Measurements from ENCODE around the gene CCDC174. TPM values are rescaled to one million over a fixed set of nuclear protein-coding genes. Genes with fewer than 3 reads are reported as not detected.
A peak's percentile ranks its signal among the peaks of the same experiment; 100 is the strongest.

The CCDC174 gene
- total RNA-seq, 1 donor from 2014 or later, result 18.8 TPM

DNA sequence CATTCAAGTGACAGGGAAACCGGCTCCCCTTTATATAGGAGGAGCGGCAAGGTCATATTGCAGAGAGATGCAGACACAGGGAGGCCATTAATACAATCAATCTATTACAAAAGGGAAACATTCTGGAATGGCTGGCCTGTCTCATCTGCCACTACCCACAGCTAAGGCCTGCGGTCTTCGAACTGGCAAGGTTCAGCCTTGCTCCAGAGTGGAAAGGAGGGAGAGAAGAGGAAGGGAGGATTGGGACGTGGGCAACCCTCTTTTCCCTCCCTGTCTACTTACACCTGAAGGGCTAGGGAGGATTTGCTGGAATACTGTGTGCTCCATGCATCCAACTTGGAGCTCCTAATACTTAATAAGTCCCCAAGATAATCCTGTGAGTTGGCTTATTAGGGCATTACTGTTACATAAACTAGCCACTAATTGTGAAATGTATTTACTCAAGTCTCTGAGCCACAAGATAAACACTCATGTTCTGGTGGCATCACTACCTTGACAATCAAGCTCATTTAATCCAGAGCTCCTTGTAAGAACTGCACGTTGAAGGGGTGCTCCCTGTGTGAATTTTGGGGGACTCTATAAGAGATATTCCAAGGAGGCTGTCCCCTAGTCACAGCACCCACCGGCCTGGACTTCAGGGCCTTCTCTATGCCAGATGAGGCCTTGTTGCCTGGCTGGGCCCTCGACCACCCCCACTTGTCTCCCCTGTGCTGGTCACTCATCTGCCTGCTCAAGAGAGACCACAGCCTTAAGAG lies 19.7 kb upstream of the CCDC174 start:
- Mint-ChIP-seq H3K9me3 (no peaks in the 10 kb centered on the region), H3K27ac (no peak overlapping the region), H3K4me1 (ENCODE audit: low read depth) (no peaks in the 10 kb centered on the region), H3K4me3 (ENCODE audit: low read depth) (no peak overlapping the region), H3K27me3 (ENCODE audit: low read depth) (peaks cover 6% of the 10 kb centered on the region), H3K36me3 (ENCODE audit: low read depth) (no peaks in the 10 kb centered on the region)
- DNase-seq (ENCODE audit: low spot score), result no peak
- intact Hi-C loops (cut with micrococcal nuclease), result no loop called here

DNA sequence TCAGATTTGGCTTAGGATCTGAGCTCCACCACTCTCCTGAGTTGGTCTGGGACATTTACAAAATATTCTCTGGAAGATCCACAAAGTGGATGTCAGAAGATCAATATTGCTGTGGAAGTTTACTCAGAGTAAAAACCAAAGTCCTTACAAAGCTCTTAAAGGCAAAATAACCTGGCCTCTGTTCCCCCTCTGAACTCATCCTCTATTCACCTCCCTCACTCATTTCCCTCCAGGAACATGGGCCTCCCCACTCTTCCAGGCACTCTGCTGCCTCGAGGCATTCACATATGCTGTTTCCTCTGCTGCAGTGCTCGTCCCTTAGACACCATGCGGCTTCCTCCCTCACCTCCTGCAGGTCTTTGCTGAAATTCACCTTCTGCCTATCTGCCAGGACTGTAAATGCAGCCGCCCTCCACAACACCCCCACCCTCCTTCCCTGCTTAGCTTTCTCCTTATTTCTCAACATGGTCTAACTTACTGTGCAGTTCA lies 19.1 kb upstream of the CCDC174 start:
- intact Hi-C loops (cut with micrococcal nuclease), result no loop called here
- DNase-seq (ENCODE audit: low spot score), result no peak
- Mint-ChIP-seq H3K4me3 (ENCODE audit: low read depth) (no peak overlapping the region), H3K27ac (no peak overlapping the region), H3K9me3 (no peaks in the 10 kb centered on the region), H3K4me1 (ENCODE audit: low read depth) (no peaks in the 10 kb centered on the region), H3K27me3 (ENCODE audit: low read depth) (peaks cover 7% of the 10 kb centered on the region), H3K36me3 (ENCODE audit: low read depth) (no peaks in the 10 kb centered on the region)

DNA sequence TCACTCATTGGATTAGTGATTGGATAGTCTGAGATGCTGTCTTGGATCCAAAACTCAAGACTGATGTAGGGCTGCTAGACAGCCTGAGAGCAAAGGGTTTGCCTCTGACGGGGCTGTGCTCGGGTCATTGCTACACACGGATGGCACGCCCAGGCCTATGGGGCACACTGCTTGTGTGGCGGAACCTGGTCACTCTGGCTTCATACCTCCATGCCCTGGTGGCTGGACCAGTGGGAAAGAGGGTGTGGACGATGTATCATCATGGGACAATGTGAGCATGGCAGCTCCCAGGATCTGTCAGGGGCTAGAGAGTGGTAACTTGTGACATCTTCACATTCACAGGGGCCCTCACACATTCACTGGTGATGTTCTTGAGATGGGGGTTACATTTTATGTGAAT lies 18.1 kb upstream of the CCDC174 start:
- Mint-ChIP-seq H3K27me3 (ENCODE audit: low read depth) (peaks cover 14% of the 10 kb centered on the region), H3K36me3 (ENCODE audit: low read depth) (no peaks in the 10 kb centered on the region), H3K4me1 (ENCODE audit: low read depth) (no peaks in the 10 kb centered on the region), H3K27ac (no peak overlapping the region), H3K9me3 (no peaks in the 10 kb centered on the region), H3K4me3 (ENCODE audit: low read depth) (no peak overlapping the region)
- intact Hi-C loops (cut with micrococcal nuclease), result no loop called here
- DNase-seq (ENCODE audit: low spot score), result no peak

DNA sequence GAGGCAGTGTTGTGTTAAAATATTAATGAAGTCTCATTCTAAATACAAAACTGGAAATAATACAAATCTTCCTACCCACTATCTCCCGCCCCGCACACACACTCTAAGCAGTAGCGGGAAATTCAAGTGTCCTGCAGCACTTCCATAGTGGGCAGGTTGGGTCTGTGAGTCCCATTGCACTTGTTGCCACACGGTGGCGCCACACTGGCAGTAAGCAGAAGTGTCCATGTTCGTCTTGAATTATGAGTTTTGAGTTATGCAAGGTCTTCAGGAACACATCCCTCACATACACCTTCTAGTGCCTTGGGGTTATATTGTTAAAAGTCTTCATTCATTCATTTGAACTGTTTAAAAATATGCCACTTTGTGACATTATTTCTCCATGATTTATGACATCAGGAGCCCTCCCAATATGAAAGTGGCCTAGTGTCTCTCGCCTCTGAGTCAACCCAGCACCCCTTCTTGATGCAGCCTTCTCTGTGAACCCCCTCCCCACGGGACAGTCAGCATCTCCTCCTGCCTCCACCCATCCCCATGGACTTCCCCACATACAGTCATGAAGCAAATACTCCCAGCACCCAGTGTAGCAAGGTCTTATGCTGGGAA lies 17.6 kb upstream of the CCDC174 start:
- Mint-ChIP-seq H3K9me3 (no peaks in the 10 kb centered on the region), H3K4me1 (ENCODE audit: low read depth) (no peaks in the 10 kb centered on the region), H3K27ac (no peak overlapping the region), H3K36me3 (ENCODE audit: low read depth) (no peaks in the 10 kb centered on the region), H3K27me3 (ENCODE audit: low read depth) (peaks cover 16% of the 10 kb centered on the region), H3K4me3 (ENCODE audit: low read depth) (no peak overlapping the region)
- peak; percentile 32 for DNase-seq (ENCODE audit: low spot score)
- intact Hi-C loops (cut with micrococcal nuclease), result loop anchor here (1.0 kb wide), 1 partner anchor 287 kb away; no protein-coding TSS in a partner anchor

DNA sequence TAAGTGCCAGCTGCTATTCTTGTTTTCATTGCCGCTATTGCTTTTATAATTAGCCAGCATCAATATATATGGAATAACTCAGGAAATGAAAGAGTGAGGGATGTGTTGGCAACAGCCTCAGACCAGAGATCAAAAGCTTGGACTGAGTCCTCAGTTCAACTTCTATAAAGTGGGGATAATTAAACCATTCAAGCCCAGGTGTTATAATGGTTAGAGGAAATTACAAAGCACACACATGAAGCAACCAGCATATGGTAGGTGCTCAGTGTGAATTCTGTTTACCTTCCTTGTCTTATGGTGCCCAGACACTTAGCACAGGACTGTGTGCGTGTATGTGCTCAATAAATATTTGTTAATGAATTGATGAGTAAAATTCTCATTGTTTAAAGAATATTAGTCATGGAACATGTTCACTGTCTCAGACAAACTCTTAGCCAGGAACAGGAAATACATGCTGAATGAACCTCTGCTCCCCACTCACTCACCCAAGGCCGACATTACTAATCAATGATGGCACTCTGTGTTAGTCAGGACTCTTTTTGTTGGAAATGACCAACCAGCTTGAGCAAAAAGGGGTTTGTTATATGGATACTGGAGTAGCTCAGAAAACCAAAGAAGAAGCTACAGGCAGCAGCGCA lies 16.7 kb upstream of the CCDC174 start:
- intact Hi-C loops (cut with micrococcal nuclease), result loop anchor here (1.0 kb wide), 1 partner anchor 286 kb away; no protein-coding TSS in a partner anchor
- Mint-ChIP-seq H3K27ac (no peak overlapping the region), H3K9me3 (no peaks in the 10 kb centered on the region), H3K36me3 (ENCODE audit: low read depth) (no peaks in the 10 kb centered on the region), H3K27me3 (ENCODE audit: low read depth) (peaks cover 17% of the 10 kb centered on the region), H3K4me3 (ENCODE audit: low read depth) (no peak overlapping the region), H3K4me1 (ENCODE audit: low read depth) (no peaks in the 10 kb centered on the region)
- no peak for DNase-seq (ENCODE audit: low spot score)

DNA sequence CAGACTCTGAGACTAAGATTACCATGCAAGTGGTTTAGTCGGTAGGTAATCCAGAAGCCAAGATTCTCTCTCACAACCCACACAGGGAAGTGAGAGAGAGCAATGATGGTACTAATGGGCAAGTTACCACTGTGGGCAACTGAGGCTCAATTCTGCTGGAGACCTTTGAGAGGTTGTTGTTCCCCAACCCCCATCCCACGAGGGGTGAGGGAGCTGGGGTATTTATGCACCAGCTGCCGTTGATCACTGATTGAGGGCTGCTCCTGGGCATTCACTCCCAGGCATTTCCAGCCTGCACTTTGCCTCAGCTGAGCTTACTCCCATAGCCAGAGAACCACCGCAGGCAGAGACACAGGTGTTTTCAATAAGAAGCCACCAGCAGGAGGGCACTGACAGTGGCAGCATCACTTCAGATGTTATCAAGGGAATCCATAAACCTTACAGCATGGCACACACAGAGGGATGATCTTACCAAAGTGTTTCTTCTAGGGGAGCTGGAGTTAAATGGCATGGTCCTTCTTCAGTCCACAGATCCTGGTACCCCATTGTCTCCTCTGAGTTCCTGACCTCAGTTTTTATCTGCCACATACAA lies 15.0 kb upstream of the CCDC174 start:
- Mint-ChIP-seq H3K4me1 (ENCODE audit: low read depth) (no peaks in the 10 kb centered on the region), H3K27ac (no peak overlapping the region), H3K9me3 (no peaks in the 10 kb centered on the region), H3K4me3 (ENCODE audit: low read depth) (no peak overlapping the region), H3K36me3 (ENCODE audit: low read depth) (no peaks in the 10 kb centered on the region), H3K27me3 (ENCODE audit: low read depth) (peaks cover 24% of the 10 kb centered on the region)
- DNase-seq (ENCODE audit: low spot score), result no peak
- intact Hi-C loops (cut with micrococcal nuclease), result no loop called here

DNA sequence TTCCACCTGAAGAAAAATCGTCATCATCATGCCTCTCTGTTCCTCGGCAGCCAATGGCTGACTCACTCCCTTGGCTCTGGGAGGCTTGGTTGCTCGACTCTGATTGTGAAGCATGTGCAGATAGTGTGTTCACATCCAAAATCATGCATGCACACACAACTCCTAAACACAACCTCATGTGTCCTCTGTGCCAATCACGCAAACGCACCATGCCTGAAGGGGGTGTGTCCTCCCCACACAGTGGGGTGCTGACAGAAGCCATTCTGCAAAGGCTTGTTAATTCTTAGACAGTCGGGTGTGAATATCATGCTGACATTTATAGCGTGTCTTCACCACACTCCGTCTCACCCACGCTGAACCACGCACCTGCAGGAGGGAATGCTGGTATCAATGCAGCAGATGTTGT lies 11.4 kb upstream of the CCDC174 start:
- no peak for DNase-seq (ENCODE audit: low spot score)
- intact Hi-C loops (cut with micrococcal nuclease), result no loop called here
- Mint-ChIP-seq H3K4me1 (ENCODE audit: low read depth) (no peaks in the 10 kb centered on the region), H3K4me3 (ENCODE audit: low read depth) (no peak overlapping the region), H3K27ac (no peak overlapping the region), H3K27me3 (ENCODE audit: low read depth) (peaks cover 33% of the 10 kb centered on the region), H3K9me3 (no peaks in the 10 kb centered on the region), H3K36me3 (ENCODE audit: low read depth) (no peaks in the 10 kb centered on the region)

DNA sequence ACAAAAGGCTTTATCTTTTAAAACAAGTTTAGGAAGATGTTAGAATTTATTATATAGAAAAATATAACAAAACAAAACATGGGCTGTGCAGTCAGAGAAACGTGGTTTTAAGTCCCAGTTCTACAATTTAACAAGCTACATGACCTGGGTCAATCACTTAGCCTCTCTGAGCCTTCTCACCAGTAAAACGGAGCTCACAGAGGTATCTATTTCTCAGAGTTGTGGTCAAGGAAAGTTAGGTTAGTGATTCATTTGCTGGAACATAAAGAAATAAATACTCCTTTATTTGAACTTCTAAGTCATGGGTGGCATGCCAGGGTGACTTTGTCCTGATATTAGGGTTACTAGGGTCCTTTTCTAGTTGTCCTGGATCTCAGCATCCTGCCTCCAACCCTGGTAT lies 10.8 kb upstream of the CCDC174 start:
- Mint-ChIP-seq H3K27me3 (ENCODE audit: low read depth) (peaks cover 30% of the 10 kb centered on the region), H3K4me3 (ENCODE audit: low read depth) (no peak overlapping the region), H3K9me3 (no peaks in the 10 kb centered on the region), H3K27ac (no peak overlapping the region), H3K4me1 (ENCODE audit: low read depth) (no peaks in the 10 kb centered on the region), H3K36me3 (ENCODE audit: low read depth) (no peaks in the 10 kb centered on the region)
- no peak for DNase-seq (ENCODE audit: low spot score)
- intact Hi-C loops (cut with micrococcal nuclease), result no loop called here

DNA sequence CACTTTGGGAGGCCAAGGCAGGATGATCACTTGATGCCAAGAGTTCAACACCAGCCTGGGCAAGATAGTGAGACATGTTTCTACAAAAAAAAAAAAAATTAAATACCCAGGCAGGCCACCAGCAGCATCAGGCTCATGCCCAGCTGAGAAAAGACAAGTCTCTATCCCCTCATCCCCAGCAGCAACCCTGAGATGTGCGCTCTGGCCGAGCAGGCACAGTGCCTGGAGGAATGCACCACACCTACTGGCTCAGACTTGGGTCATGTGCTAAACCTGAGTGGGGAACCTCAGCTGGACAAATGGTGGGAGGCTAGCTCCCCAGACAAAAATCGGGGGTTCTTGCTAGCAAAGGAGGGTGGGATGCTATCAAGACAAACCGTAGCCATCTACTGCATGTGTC lies 10.2 kb upstream of the CCDC174 start:
- Mint-ChIP-seq H3K4me3 (ENCODE audit: low read depth) (no peak overlapping the region), H3K4me1 (ENCODE audit: low read depth) (no peaks in the 10 kb centered on the region), H3K27me3 (ENCODE audit: low read depth) (peaks cover 30% of the 10 kb centered on the region), H3K36me3 (ENCODE audit: low read depth) (no peaks in the 10 kb centered on the region), H3K27ac (no peak overlapping the region), H3K9me3 (no peaks in the 10 kb centered on the region)
- DNase-seq (ENCODE audit: low spot score), result no peak
- intact Hi-C loops (cut with micrococcal nuclease), result no loop called here

DNA sequence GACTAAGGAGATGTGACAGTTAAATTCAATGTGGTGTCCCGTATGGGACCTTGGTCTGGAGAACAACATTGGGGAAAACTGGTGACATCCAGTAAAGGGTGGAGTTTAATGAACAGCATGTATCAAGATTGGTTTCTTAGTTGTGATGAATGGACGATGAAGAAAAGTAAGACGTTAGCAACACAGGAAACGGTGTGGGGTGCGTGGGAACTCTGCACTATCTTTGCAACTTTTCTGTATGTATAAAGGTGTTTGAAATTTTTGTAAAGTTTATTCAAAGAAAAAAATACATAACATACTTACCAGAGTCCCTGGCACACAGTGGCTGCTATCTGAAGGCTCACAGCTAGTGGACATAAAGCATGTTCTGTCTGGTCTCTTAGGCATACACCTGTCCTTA lies 6.1 kb upstream of the CCDC174 start:
- intact Hi-C loops (cut with micrococcal nuclease), result no loop called here
- Mint-ChIP-seq H3K27me3 (ENCODE audit: low read depth) (peaks cover 13% of the 10 kb centered on the region), H3K9me3 (no peaks in the 10 kb centered on the region), H3K27ac (no peak overlapping the region), H3K4me1 (ENCODE audit: low read depth) (peaks cover 8% of the 10 kb centered on the region), H3K4me3 (ENCODE audit: low read depth) (no peak overlapping the region), H3K36me3 (ENCODE audit: low read depth) (no peaks in the 10 kb centered on the region)
- no peak for DNase-seq (ENCODE audit: low spot score)

DNA sequence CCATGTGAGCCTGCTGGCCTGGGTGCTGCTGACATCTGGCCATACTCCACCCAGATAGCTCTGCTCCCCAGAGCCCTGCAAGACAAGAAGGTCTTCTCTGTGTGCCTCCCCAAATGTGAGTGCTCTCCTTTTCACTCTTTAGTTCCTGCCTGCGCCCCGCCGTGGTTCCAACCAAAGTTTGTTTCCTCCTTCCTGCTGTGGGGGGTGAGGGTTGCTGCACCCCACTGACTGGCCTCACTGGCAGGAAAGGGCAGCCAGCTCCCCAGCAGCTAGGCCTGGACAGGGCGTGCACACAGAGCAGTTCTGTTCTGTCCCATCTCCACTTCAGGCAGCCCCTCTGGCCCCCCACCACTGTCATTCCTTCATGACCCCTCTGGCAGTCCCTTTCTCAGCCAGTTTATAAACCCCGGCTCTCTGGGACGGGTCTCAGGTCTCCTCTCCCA lies 5.4 kb upstream of the CCDC174 start:
- no peaks in the 10 kb centered on the region for H3K9me3 Mint-ChIP-seq
- H3K4me1 Mint-ChIP-seq (ENCODE audit: low read depth), result peaks cover 10% of the 10 kb centered on the region
- DNase-seq (ENCODE audit: low spot score), result no peak
- H3K36me3 Mint-ChIP-seq (ENCODE audit: low read depth), result no peaks in the 10 kb centered on the region
- H3K4me3 Mint-ChIP-seq (ENCODE audit: low read depth), result no peak overlapping the region
- H3K27ac Mint-ChIP-seq, result no peak overlapping the region
- intact Hi-C loops (cut with micrococcal nuclease), result no loop called here
- H3K27me3 Mint-ChIP-seq (ENCODE audit: low read depth), result peaks cover 11% of the 10 kb centered on the region

DNA sequence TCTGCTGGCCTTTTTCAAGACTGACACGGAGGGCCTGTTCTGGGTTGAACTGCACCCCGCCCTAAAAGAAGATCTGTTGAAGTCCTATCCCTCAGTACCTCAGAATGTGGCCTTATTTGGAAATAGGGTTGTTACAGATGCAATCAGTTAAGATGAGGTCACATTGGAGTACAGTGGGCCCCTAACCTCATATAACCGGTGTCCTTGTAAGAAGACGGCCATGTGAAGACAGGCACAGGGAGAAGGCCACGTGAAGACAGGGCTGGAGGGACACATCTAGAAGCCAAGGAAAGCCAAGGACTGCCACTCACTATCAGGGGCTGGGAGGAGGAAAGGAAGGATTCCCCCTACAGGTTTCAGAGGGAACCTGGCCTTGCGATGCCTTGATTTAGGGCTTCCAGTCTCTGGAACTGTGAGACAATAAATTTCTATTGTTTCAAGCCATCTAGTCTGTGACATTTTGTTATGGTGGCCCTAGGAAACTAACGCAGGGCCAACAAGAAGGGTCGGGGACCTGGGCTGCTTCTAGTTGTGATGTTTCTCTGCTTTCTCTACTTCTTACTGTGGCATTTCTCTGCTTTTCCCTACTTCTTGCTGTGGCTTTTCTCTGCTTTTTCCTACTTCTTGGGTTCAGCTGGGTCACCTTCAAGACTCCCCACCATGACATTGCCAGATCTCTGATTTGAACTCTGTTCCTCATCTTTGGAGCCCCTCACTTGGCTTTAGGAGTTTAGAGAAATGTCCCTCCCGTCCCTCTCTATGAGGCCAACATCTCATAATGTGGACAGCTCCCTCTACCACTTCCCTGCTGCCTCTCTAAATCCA lies 4.8 kb upstream of the CCDC174 start:
- no peaks in the 10 kb centered on the region for H3K36me3 Mint-ChIP-seq (ENCODE audit: low read depth)
- intact Hi-C loops (cut with micrococcal nuclease), result no loop called here

More for the DNA sequence above, 4.8 kb upstream of the CCDC174 start:
- DNase-seq (ENCODE audit: low spot score), result no peak
- Mint-ChIP-seq H3K27ac (no peak overlapping the region), H3K4me3 (ENCODE audit: low read depth) (no peak overlapping the region), H3K4me1 (ENCODE audit: low read depth) (peaks cover 14% of the 10 kb centered on the region), H3K9me3 (no peaks in the 10 kb centered on the region), H3K27me3 (ENCODE audit: low read depth) (peaks cover 11% of the 10 kb centered on the region)

All from activated T-helper 2 cell treated with anti-CD3 and anti-CD28 coated beads, Interferon-gamma antibody, Interleukin-2, Interleukin-4, amounts not matched to agents 10 μg/mL and 5 μg/mL and 100 μg/mL, durations not matched to agents 14 hours and 24 hours and 36 hours (primary cell).